HepG2 (cell line): ENCODE measurements around the gene BAG5. TPM values are rescaled to one million over a fixed set of nuclear protein-coding genes. Genes with fewer than 3 reads are reported as not detected.

Experiments used
- ATAC-seq: fragments of 200-7000 bp; cut with Tn5 transposase; 3 replicates; pipeline ENCODE4 v1.9.1; 2020; ENCODE audit warnings: mild to moderate bottlenecking, moderate library complexity
- BruUV-seq: library from RNA; stranded (reverse); fragments of 400-500 nt; replicated peaks from 2 replicates; lab custom pipeline; 2021; lab: Mats Ljungman, UMichigan
- CTCF ChIA-PET: fragments of 300-600 bp; formaldehyde crosslinking; extraction: SDS; loops from one replicate; lab custom pipeline; 2021; ENCODE audit warnings: low total read pairs, inconsistent platforms, low intra/inter-chr PET ratio; lab: Yijun Ruan, JAX
- POLR2A ChIA-PET: fragments of 350-600 bp; sonication (Branson Sonifier 250); formaldehyde crosslinking; loops from one replicate; lab custom pipeline; 2020; ENCODE audit warnings: antibody characterized with exemption, inconsistent platforms; lab: Yijun Ruan, JAX
- DNase-seq: peaks from one replicate; pipeline ENCODE4 v3.0.0-alpha.2; 2015; ENCODE audit warnings: low spot score
- FAIRE-seq: peaks from 3 replicates; lab custom pipeline; 2011; peaks lifted over from hg19 to GRCh38; lab: Jason Lieb, UNC
- H2AFZ ChIP-seq: one replicate; pipeline ENCODE4 v1.6.1; 2011; ENCODE audit warnings: low read length, inconsistent platforms
- H3K27ac ChIP-seq: fragments of 300-600 bp; 3 replicates; pipeline ENCODE4 v1.8.0; 2011; ENCODE audit warnings: mixed run types, mild to moderate bottlenecking, mixed read lengths, low read length, inconsistent platforms; ENCODE audit not compliant: insufficient read depth; ENCODE audit errors: extremely low read length
- H3K27me3 ChIP-seq, 2 experiments: fragments of 200-600 bp in 1 of 2; 2 replicates in 1 of 2; 3 replicates in 1 of 2; pipeline versions ENCODE4 v1.6.0 to v1.8.0; 2011; ENCODE audit warnings: low read length in 2 of 2, mild to moderate bottlenecking in 2 of 2, moderate library complexity in 2 of 2, inconsistent platforms in 1 of 2; ENCODE audit not compliant: insufficient read depth in 2 of 2, control insufficient read depth in 1 of 2
- H3K36me3 ChIP-seq, 2 experiments: fragments of 200-600 bp in 1 of 2; replicated peaks in 1 of 2; 2 replicates in 1 of 2; 3 replicates in 1 of 2; pipeline versions ENCODE4 v1.5.1 to v1.8.0; 2011; ENCODE audit warnings: low read length in 2 of 2, inconsistent platforms in 1 of 2; ENCODE audit not compliant: insufficient read depth in 2 of 2, control insufficient read depth in 1 of 2
- H3K4me1 ChIP-seq: 2 replicates; pipeline ENCODE4 v1.5.1; 2012; ENCODE audit warnings: low read length, inconsistent platforms; ENCODE audit not compliant: insufficient read depth
- H3K4me2 ChIP-seq: 2 replicates; pipeline ENCODE4 v1.6.0; 2011; ENCODE audit warnings: low read depth, low read length, inconsistent platforms
- H3K4me3 ChIP-seq, 3 experiments: fragments of 200-600 bp in 1 of 3; sonication (generic), shearing (Covaris generic) in 1 of 3; replicated peaks in 1 of 3; 2 replicates each; pipeline ENCODE4 v1.5.1; 2011 to 2016; ENCODE audit warnings: low read length in 3 of 3, inconsistent platforms in 2 of 3, low read depth in 2 of 3, mild to moderate bottlenecking in 2 of 3, control low read depth in 1 of 3, mixed read lengths in 1 of 3; ENCODE audit not compliant: insufficient read depth in 1 of 3
- H3K79me2 ChIP-seq: one replicate; pipeline ENCODE4 v1.6.1; 2011; ENCODE audit warnings: low read length, inconsistent platforms; ENCODE audit not compliant: insufficient read depth
- H3K9ac ChIP-seq: 2 replicates; pipeline ENCODE4 v1.6.0; 2011; ENCODE audit warnings: mild to moderate bottlenecking, low read depth, low read length, inconsistent platforms; ENCODE audit not compliant: insufficient read depth
- H3K9me3 ChIP-seq: 2 replicates; pipeline ENCODE4 v1.5.1; 2012; ENCODE audit warnings: mild to moderate bottlenecking, low read length
- H4K20me1 ChIP-seq: 2 replicates; pipeline ENCODE4 v1.6.0; 2011; ENCODE audit warnings: inconsistent platforms, mild to moderate bottlenecking, low read length, moderate library complexity; ENCODE audit not compliant: insufficient read depth
- BORCS8-MEF2B ChIP-seq: sonication (generic); formaldehyde crosslinking; IDR thresholded peaks from 2 replicates; pipeline ENCODE4 v1.8.0; 2022; ENCODE audit warnings: mild to moderate bottlenecking, missing genetic modification reagents
- KAT7 ChIP-seq: IDR thresholded peaks from 2 replicates; pipeline ENCODE4 v1.6.1; 2018; ENCODE audit warnings: borderline replicate concordance, missing compliant biosample characterization
- KMT2A ChIP-seq: sonication (generic); formaldehyde crosslinking; IDR thresholded peaks from 2 replicates; pipeline ENCODE4 v1.4.0; 2020; ENCODE audit warnings: missing genetic modification reagents
- SOX13 ChIP-seq, 3 experiments: fragments of 450-650 bp in 1 of 3; sonication (generic) in 1 of 3; formaldehyde crosslinking in 1 of 3; IDR thresholded peaks in 2 of 3; conservative IDR thresholded peaks in 1 of 3; 2 replicates each; pipeline versions ENCODE4 v1.5.0 to v1.6.1; 2016 to 2020; ENCODE audit warnings: antibody characterized with exemption in 1 of 3, mild to moderate bottlenecking in 1 of 3, missing compliant biosample characterization in 1 of 3, missing genetic modification reagents in 1 of 3, moderate library complexity in 1 of 3
- ZNF761 ChIP-seq: sonication (generic); formaldehyde crosslinking; conservative IDR thresholded peaks from 2 replicates; pipeline ENCODE4 v1.4.0; 2020; ENCODE audit warnings: mild to moderate bottlenecking, missing genetic modification reagents
- WGBS: methylation state at CpG from one replicate; pipeline ENCODE4 v1.1.6; 2017; ENCODE audit warnings: low lambda C conversion rate; 5-methylcytosine and 5-hydroxymethylcytosine counted together
- in situ Hi-C: cut with HindIII; loops from 2 replicates; pipeline ENCODE4 v1.10.0; 2017; ENCODE audit warnings: low pct_unique_long_range_greater_than_20kb; ENCODE audit not compliant: extremely low pct_ligation_motif_present
- intact Hi-C: fragments of 100-400 bp; cut with micrococcal nuclease; formaldehyde crosslinking; loops from one replicate; pipeline ENCODE4 v1.10.0; 2022; ENCODE audit not compliant: unreplicated experiment
- polyA plus RNA-seq, 8 experiments: library from polyadenylated mRNA; depleted of rRNA in 3 of 8; stranded (reverse) in 7 of 8; unstranded in 1 of 8; fragments of >200 nt; fragmentation: Illumina TruSeq in 4 of 8; extraction: Trizol in 4 of 8; gene quantifications; 2 replicates each; pipeline versions ENCODE4 v1.2.1 to v1.2.3, GENCODE V29; 2011 to 2016; ENCODE audit warnings: low read depth in 4 of 8, missing spikeins in 1 of 8, mixed read lengths in 1 of 8; ENCODE audit not compliant: insufficient read depth in 1 of 8
- total RNA-seq, 5 experiments: library from RNA; depleted of rRNA; stranded (reverse); fragments of >200 nt; fragmentation: Illumina TruSeq; extraction: Trizol; gene quantifications; 2 replicates each; pipeline ENCODE4 v1.2.3, GENCODE V29; 2016; ENCODE audit warnings: low read depth in 1 of 5
- TF ChIP-seq, protein P1 (sequence below): sonication (generic); formaldehyde crosslinking; conservative IDR thresholded peaks from 2 replicates; pipeline ENCODE4 v1.8.0; 2022; ENCODE audit warnings: mild to moderate bottlenecking, moderate library complexity, missing genetic modification reagents
- TF ChIP-seq, protein P2 (sequence below): sonication (generic); formaldehyde crosslinking; IDR thresholded peaks from 2 replicates; pipeline ENCODE4 v1.4.0; 2020; ENCODE audit warnings: missing genetic modification reagents
- TF ChIP-seq, protein P3 (sequence below): fragments of 450-650 bp; IDR thresholded peaks from 2 replicates; pipeline ENCODE4 v1.6.1; 2017; ENCODE audit warnings: mild to moderate bottlenecking
- TF ChIP-seq, protein P4 (sequence below), 2 experiments: sonication (generic) in 1 of 2; formaldehyde crosslinking in 1 of 2; IDR thresholded peaks; 2 replicates each; pipeline versions ENCODE4 v1.4.0 to v1.6.1; 2016 to 2020; ENCODE audit warnings: borderline replicate concordance in 1 of 2, low read depth in 1 of 2, mild to moderate bottlenecking in 1 of 2, missing genetic modification reagents in 1 of 2
- TF ChIP-seq, protein P5 (sequence below): sonication (generic); formaldehyde crosslinking; IDR thresholded peaks from 2 replicates; pipeline ENCODE4 v1.8.1; 2023; ENCODE audit warnings: mild to moderate bottlenecking, missing genetic modification reagents

BAG5 gene
- total and polyA plus RNA-seq, 2 of the 13 experiments (the other 11 are each of a cell fraction or from before 2014, with no cell fraction given) = 3.5 to 21.0 TPM

DNA sequence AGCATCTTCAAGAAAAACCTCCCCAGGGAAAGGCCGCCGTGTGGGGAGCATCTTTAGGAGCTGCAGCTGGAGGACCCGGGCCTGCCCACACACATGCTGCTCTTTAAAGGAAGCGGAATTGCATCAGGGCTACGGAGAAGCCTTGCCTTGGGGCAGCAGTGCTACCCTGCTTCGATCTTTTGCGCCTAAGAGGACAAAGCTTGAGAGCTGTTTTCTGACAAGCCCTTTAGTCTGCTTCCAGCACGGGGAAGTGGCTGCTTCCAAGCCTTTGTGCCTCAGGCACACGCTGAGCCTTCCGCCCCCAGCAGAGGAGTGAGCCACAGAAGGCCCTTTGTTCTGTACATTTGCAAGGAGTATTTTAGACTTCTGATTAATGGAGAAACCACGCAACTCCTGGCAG, 31.8 kb upstream of the BAG5 start:
- Histone ChIP-seq H3K4me3 (peak overlapping the region in 2 of 3 experiments; percentile 36 to 56; a peak in 3 of 6 replicates), H3K4me1 (peaks cover 37% of the 10 kb centered on the region), H3K9me3 (no peaks in the 10 kb centered on the region), H2AFZ (no peak overlapping the region), H4K20me1 (no peaks in the 10 kb centered on the region), H3K27ac (peak overlapping the region; percentile 64), H3K4me2 (peak overlapping the region; percentile 81), H3K27me3 (no peaks in the 10 kb centered on the region), H3K79me2 (no peaks in the 10 kb centered on the region), H3K36me3 (peaks cover 3% of the 10 kb centered on the region in 2 experiments; a peak in 3 of 5 replicates), H3K9ac (peak overlapping the region; percentile 60)
- ChIA-PET POLR2A (interaction anchor here (1.9 kb wide), 1 partner anchor 286 kb away, joined by 6 read pairs; no protein-coding TSS in a partner anchor), CTCF (no interaction called here)
- peak; percentile 66 for FAIRE-seq
- ATAC-seq = peak; percentile 91
- intact Hi-C loops (no loop called here), in situ Hi-C loops (no loop called here)
- BruUV-seq = no TSS peak
- WGBS = 20% methylated on average over 9 of the region's 11 CpGs
- peak; percentile 70 for DNase-seq
- TF ChIP-seq, protein P1, sequence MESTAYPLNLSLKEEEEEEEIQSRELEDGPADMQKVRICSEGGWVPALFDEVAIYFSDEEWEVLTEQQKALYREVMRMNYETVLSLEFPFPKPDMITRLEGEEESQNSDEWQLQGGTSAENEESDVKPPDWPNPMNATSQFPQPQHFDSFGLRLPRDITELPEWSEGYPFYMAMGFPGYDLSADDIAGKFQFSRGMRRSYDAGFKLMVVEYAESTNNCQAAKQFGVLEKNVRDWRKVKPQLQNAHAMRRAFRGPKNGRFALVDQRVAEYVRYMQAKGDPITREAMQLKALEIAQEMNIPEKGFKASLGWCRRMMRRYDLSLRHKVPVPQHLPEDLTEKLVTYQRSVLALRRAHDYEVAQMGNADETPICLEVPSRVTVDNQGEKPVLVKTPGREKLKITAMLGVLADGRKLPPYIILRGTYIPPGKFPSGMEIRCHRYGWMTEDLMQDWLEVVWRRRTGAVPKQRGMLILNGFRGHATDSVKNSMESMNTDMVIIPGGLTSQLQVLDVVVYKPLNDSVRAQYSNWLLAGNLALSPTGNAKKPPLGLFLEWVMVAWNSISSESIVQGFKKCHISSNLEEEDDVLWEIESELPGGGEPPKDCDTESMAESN (CRISPR knock-in tag) = no peak
- TF ChIP-seq ZNF761 = 0 out of 2 replicates have a peak, but pooled peaks have one; percentile 45
- TF ChIP-seq SOX13 (IDR thresholded peaks at IDR 0.05) = no peak
- TF ChIP-seq SOX13 (CRISPR knock-in tag; conservative IDR thresholded peaks at IDR 0.05 in 1 of 2, IDR thresholded peaks at IDR 0.05 in 1 of 2) = peak in 1 of 2 experiments; percentile 41; a peak in 1 of 4 replicates
- TF ChIP-seq, protein P2, sequence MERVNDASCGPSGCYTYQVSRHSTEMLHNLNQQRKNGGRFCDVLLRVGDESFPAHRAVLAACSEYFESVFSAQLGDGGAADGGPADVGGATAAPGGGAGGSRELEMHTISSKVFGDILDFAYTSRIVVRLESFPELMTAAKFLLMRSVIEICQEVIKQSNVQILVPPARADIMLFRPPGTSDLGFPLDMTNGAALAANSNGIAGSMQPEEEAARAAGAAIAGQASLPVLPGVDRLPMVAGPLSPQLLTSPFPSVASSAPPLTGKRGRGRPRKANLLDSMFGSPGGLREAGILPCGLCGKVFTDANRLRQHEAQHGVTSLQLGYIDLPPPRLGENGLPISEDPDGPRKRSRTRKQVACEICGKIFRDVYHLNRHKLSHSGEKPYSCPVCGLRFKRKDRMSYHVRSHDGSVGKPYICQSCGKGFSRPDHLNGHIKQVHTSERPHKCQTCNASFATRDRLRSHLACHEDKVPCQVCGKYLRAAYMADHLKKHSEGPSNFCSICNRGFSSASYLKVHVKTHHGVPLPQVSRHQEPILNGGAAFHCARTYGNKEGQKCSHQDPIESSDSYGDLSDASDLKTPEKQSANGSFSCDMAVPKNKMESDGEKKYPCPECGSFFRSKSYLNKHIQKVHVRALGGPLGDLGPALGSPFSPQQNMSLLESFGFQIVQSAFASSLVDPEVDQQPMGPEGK (CRISPR knock-in tag) = 0 out of 2 replicates have a peak, but pooled peaks have one; percentile 20
- TF ChIP-seq, protein P3, sequence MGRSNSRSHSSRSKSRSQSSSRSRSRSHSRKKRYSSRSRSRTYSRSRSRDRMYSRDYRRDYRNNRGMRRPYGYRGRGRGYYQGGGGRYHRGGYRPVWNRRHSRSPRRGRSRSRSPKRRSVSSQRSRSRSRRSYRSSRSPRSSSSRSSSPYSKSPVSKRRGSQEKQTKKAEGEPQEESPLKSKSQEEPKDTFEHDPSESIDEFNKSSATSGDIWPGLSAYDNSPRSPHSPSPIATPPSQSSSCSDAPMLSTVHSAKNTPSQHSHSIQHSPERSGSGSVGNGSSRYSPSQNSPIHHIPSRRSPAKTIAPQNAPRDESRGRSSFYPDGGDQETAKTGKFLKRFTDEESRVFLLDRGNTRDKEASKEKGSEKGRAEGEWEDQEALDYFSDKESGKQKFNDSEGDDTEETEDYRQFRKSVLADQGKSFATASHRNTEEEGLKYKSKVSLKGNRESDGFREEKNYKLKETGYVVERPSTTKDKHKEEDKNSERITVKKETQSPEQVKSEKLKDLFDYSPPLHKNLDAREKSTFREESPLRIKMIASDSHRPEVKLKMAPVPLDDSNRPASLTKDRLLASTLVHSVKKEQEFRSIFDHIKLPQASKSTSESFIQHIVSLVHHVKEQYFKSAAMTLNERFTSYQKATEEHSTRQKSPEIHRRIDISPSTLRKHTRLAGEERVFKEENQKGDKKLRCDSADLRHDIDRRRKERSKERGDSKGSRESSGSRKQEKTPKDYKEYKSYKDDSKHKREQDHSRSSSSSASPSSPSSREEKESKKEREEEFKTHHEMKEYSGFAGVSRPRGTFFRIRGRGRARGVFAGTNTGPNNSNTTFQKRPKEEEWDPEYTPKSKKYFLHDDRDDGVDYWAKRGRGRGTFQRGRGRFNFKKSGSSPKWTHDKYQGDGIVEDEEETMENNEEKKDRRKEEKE = no peak
- no peak for TF ChIP-seq KAT7
- TF ChIP-seq KMT2A (CRISPR knock-in tag) = no peak
- TF ChIP-seq, protein P4, sequence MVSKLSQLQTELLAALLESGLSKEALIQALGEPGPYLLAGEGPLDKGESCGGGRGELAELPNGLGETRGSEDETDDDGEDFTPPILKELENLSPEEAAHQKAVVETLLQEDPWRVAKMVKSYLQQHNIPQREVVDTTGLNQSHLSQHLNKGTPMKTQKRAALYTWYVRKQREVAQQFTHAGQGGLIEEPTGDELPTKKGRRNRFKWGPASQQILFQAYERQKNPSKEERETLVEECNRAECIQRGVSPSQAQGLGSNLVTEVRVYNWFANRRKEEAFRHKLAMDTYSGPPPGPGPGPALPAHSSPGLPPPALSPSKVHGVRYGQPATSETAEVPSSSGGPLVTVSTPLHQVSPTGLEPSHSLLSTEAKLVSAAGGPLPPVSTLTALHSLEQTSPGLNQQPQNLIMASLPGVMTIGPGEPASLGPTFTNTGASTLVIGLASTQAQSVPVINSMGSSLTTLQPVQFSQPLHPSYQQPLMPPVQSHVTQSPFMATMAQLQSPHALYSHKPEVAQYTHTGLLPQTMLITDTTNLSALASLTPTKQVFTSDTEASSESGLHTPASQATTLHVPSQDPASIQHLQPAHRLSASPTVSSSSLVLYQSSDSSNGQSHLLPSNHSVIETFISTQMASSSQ (IDR thresholded peaks at IDR 0.05; ENCODE audit: low read depth) = no peak
- TF ChIP-seq, protein P4 (CRISPR knock-in tag; IDR thresholded peaks at IDR 0.05; ENCODE audit: borderline replicate concordance) = 0 out of 2 replicates have a peak, but pooled peaks have one; percentile 17
- TF ChIP-seq, protein P5, sequence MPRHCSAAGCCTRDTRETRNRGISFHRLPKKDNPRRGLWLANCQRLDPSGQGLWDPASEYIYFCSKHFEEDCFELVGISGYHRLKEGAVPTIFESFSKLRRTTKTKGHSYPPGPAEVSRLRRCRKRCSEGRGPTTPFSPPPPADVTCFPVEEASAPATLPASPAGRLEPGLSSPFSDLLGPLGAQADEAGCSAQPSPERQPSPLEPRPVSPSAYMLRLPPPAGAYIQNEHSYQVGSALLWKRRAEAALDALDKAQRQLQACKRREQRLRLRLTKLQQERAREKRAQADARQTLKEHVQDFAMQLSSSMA (CRISPR knock-in tag) = no peak
- TF ChIP-seq BORCS8-MEF2B (CRISPR knock-in tag) = no peak
